H4 (cell line): ENCODE measurements around the gene HBB. TPM values are rescaled to one million over a fixed set of nuclear protein-coding genes. Genes with fewer than 3 reads are reported as not detected.
"Not testable (repeated sequence)": the region's sequence is repeated elsewhere in the genome, so short reads cannot be mapped to it uniquely, and the experiment has no call there.

ENCODE experiments used
- DNase-seq: peaks from one replicate; pipeline ENCODE4 v3.0.0-alpha.2; 2015; ENCODE audit warnings: low spot score
- total RNA-seq: library from RNA; depleted of rRNA; stranded (reverse); fragments of >200 nt; shearing (Covaris generic); gene quantifications from 2 replicates; pipeline ENCODE4 v1.2.3, GENCODE V29; 2014; rRNA removed

The HBB gene
- not detected in 2 replicates for total RNA-seq

DNA sequence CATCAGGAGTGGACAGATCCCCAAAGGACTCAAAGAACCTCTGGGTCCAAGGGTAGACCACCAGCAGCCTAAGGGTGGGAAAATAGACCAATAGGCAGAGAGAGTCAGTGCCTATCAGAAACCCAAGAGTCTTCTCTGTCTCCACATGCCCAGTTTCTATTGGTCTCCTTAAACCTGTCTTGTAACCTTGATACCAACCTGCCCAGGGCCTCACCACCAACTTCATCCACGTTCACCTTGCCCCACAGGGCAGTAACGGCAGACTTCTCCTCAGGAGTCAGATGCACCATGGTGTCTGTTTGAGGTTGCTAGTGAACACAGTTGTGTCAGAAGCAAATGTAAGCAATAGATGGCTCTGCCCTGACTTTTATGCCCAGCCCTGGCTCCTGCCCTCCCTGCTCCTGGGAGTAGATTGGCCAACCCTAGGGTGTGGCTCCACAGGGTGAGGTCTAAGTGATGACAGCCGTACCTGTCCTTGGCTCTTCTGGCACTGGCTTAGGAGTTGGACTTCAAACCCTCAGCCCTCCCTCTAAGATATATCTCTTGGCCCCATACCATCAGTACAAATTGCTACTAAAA is at the start of gene HBB:
Gene HBB (minus strand): TSS at position 340 of the 579 bp plus-strand sequence. CDS start 50 bp downstream, at position 290.
- DNase-seq, result no peak

DNA sequence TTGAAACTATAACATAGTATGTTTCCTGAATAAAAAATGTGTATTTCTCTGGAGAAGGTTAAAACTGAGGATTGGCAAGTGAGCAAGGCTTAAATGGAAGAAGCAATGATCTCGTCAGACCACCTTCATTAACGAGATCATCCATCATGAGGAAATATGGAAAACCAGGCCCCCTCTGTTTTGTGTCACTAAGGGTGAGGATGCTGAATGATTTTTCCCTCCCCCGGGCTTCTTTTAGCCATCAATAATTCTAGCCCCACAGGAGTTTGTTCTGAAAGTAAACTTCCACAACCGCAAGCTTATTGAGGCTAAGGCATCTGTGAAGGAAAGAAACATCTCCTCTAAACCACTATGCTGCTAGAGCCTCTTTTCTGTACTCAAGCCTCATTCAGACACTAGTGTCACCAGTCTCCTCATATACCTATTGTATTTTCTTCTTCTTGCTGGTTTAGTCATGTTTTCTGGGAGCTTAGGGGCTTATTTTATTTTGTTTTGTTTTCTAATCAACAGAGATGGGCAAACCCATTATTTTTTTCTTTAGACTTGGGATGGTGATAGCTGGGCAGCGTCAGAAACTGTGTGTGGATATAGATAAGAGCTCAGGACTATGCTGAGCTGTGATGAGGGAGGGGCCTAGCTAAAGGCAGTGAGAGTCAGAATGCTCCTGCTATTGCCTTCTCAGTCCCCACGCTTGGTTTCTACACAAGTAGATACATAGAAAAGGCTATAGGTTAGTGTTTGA is 48.7 kb upstream of the HBB start:
- DNase-seq, result no peak

DNA sequence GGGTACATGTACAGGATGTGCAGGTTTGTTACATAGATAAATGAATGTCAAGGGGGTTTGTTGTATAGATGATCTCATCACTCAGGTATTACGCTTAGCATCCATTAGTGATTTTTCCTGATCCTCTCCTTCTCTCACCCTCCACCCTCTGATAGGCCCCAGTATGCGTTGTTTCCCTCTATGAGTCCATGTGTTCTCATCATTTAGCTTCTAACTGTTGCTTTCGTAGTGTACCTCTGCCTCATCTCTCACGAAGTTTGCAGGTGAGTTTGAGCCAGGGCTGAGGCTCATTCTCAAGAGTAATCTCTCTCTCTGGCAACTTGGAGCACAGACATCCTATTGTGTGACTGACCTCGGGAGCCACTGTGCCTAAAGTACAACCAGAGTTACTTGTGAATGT is 47.5 kb upstream of the HBB start:
- no peak for DNase-seq

DNA sequence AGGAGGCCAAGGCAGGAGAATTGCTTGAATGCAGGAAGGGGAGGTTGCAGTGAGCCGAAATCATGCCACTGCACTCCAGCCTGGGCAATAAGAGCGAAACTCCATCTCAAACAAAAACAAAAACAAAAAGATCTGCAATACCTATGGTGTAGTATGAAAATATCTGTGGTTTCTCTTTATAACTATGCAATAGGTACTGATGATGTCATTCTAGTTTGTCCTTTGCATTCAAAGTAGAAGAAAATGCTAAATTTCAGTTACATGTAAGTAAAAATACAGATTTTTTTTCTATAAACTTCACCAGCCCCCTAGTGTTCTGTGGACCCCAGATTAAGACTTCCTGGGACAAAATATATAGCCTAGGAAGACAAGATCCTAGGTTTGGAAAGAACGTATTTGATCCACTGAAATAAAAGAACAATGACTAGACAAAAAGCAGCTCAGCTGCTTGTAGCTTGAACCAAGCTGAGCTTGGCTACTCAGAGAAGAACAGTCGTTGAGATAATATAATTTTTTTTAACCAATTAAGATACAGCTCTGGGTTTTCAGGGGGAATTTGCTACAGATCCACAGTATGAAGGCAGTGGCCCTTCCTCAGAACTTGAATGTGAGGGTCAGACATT is 45.6 kb upstream of the HBB start:
- no peak for DNase-seq

DNA sequence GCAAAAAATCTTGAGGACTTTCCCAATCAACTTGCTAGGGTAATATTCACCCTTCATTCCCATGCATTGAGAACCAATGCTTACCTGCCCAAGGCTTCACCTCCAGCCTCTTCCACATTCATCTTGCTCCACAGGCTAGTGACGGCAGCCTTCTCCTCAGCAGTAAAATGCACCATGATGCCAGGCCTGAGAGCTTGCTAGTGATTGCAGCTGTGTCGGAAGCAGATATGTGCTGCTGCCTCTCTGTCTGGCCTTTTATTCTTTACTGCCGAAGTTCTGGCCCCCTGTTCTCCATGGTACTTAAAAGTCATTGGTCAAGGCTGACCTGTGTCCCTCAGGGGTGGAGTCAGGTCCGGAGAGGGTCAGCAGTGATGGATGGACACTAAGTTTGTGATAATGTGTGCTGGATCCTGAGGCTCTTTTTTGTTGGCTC is 42.9 kb upstream of the HBB start, which contains the start of gene HBE1:
Gene HBE1 (minus strand): TSS at position 231 of the 433 bp plus-strand sequence. CDS start 55 bp downstream, at position 176.
- no peak for DNase-seq

DNA sequence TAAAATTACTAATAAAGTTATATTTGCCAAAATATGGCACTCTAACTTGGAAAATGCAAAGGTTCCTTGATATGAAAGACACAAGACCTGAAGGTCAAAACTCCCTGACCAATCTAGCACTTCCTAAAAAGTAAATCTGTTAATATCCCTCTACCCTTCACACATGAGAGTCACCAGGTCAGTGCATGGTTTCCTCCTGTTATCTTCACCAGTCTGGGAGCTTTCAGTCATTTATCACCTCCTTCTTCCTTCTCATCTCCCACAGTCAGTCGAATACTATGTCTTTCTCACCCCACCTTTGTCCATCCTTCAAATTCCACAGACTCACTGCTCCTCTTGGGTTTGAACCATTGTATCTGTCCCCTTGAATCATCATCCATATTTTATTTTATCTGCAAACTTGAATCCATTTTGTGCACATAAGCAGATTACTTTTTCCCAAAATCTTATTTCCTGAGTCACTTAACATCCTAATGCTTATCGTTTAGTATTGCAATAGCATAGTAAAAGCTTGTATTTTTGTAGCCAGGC is 40.2 kb upstream of the HBB start:
- DNase-seq, result no peak

DNA sequence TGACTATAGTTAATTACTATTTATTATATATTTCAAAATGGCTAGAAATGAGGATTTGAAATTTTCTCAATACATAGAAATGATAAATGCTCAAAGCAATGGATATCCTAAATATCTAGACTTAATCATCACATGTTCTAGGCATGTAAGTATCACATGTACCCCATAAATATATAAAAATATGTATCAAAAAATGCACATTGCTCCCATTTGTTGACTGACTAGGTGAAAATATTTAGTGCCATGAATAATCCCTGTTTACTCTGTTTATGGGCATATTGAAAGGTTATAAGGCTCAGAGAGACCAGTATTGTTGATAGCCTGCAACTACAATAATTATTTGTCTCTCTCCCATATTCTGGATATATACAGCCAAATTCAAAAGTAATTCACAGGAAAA is 39.7 kb upstream of the HBB start:
- no peak for DNase-seq

DNA sequence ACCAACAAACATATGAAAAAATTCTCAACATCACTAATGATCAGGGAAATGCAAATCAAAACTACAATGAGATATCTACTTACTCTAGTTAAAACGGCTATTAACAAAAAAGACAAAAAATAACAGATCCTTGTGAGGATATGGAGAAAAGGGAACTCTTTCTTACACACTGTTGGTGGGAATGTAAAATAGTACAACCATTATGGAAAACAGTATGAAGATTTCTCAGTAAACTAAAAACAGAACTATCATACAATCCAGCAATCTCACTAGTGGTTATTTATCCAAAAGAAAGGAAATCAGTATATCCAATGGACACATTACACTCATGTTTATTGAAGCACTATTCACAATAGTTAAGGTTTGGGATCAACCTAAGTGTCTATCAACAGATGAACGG is 39.0 kb upstream of the HBB start:
- DNase-seq, result no peak

DNA sequence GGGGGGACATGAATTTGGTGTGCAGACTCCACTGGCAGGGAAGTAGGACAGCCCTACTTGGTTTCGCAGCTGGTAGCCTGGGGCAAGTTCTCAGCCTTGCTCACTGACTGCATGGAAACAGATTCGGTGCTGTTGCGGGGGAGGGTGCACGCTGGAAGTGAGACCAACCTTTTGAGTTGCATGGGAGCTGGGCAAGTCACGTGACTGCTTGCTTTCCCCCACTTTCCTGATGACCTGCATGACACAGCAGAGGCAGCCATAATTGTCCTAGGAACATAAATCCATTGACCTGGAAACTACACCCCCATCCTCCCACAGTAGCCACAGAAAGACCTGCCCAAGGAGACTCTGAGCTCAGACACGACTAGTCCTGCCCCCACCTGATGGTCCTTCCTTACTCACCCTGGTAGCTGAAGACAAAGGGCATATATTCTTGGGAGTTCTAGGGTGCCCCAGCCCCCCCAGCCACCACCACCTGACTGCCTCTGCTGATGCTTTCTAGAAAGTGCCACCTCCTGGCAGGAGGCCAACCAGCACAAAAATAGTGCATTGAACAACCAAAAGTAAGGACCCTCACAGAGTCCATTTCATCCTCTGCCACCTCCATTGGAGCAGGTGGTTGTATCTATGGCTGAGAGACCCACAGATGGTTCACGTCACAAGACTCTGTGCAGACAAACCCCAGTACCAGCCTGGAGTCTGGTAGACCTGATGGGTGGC is 31.8 kb upstream of the HBB start:
- DNase-seq, result no peak

DNA sequence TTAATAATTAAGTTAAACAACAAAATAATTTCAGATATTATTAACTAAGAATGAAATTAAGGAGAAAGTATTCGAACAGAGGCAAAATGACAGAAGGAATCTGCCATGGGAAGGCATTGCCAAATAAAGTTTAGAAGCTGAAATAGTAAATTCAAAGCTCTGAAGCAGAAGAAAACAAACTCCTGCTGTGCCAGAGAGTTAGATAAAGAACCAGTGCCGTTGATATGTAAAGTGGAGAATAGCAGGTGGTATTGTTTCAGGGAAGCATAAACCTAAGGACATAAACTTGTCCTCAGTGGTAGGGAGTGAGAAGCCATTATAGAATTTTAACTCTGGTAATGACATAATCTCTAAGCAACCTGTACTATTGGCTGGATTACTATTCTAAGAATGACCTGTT is 30.4 kb upstream of the HBB start:
- DNase-seq, result no peak

DNA sequence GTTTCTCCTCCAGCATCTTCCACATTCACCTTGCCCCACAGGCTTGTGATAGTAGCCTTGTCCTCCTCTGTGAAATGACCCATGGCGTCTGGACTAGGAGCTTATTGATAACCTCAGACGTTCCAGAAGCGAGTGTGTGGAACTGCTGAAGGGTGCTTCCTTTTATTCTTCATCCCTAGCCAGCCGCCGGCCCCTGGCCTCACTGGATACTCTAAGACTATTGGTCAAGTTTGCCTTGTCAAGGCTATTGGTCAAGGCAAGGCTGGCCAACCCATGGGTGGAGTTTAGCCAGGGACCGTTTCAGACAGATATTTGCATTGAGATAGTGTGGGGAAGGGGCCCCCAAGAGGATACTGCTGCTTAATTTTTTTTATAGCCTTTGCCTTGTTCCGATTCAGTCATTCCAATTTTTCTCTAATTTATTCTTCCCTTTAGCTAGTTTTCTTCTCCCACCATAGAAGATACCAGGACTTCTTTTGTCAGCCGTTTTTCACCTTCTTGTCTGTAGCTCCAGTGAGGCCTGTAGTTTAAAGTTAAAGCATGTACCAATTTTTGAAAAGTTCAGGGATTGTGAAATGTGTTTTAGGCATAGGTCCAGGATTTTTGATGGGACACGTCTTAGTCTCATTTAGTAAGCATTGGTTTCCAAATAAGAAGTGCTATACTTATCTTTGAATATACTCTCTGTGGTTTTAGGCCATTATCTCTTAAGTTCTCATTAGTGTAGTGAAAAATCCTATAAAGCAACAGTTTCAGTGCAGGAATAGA is 28.0 kb upstream of the HBB start, which contains the start of gene HBG2:
Gene HBG2 (minus strand): TSS at position 136 of the 768 bp plus-strand sequence. CDS start 53 bp downstream, at position 83.
- not testable (repeated sequence) for DNase-seq

DNA sequence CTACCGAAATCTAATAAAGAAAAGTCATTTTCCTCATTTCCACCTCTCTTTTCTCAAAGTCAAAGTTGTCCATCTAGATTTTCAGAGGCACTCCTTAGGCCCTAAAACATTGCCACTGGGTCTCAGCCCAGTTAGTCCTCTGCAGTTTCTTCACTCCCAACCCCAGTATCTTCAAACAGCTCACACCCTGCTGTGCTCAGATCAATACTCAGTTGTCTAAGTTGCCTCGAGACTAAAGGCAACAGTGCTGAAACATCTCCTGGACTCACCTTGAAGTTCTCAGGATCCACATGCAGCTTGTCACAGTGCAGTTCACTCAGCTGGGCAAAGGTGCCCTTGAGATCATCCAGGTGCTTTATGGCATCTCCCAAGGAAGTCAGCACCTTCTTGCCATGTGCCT is 27.2 kb upstream of the HBB start:
- not testable (repeated sequence) for DNase-seq

DNA sequence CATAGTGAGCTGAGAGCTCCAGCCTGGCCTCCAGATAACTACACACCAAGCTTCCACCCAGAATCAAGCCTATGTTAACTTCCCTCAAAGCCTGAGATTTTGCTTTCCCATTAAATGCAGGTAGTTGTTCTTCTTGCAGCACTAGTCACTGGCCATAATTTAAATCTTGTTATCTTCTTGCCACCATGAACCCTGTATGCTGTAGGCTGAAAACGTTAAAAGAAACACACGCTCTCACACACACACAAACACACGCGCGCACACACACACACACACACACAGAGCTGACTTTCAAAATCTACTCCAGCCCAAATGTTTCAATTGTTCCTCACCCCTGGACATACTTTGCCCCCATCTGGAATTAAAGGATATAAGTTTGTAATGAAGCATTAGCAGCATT is 26.6 kb upstream of the HBB start:
- DNase-seq, result not testable (repeated sequence)

DNA sequence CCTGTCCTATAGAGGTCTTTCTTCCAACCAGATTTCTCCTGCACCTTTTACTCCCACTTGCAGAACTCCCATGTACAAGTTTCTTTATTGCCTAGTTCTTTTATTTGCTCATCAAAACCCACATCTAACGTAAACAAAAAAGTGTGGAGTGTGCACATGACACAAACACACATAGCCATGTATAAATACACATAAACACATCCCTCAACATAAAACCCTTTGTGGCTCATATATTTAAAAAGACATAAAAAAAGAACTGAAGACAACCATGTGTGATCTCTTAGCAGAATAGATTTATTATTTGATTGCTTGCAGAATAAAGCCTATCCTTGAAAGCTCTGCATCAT is 26.0 kb upstream of the HBB start:
- DNase-seq, result no peak

DNA sequence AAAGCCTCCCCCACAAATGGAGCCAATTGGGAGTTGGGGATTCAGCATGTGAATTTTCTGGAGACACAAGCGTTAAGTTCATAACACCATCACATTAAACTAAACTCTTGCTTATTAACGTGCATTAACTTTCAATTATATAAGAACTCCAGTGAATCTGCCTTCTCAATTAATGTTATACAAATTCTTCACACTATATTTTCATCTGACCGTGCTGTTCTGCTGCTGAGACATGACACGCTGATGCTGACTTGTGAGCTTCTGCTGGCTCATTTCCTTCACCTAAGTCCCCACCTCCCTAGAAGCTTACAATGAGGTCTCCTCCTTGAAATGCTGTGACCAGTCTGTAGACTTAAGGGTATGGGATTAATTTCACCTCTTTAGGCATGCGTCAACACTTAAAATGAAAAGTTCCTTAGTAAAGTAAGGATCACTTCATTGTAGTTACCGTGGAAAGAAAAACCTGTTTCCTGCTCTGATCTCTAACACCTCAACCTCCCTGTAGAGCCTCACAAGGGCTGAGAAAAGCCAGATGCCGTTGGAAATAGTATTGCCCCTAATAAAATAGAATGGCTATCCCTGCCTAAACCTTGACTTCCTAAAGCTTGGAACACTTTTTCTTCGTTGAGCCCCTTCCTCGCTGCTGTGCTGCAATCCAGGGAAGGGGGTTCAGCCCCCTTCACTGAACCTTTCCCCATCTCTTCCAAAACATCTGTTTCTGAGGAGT is 25.5 kb upstream of the HBB start:
- no peak for DNase-seq

DNA sequence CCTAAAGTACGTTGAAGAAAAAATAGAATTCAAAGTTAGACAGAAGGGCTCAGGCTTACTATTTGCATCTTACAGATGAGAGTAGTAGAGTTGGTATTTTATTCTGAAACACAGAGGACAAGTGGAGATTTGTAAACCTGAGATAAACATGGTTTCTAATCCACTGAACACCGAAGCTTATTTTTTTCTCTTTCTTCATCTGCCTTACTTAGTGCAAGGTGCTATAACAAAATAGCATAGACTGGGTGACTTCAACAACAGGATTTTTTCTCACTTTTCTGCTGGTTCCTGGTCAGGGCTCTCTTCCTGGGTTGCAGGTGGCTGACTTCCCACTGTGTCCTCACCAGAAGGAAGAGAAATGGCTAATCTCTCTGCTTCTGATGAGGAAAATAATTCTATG is 24.9 kb upstream of the HBB start:
- no peak for DNase-seq

DNA sequence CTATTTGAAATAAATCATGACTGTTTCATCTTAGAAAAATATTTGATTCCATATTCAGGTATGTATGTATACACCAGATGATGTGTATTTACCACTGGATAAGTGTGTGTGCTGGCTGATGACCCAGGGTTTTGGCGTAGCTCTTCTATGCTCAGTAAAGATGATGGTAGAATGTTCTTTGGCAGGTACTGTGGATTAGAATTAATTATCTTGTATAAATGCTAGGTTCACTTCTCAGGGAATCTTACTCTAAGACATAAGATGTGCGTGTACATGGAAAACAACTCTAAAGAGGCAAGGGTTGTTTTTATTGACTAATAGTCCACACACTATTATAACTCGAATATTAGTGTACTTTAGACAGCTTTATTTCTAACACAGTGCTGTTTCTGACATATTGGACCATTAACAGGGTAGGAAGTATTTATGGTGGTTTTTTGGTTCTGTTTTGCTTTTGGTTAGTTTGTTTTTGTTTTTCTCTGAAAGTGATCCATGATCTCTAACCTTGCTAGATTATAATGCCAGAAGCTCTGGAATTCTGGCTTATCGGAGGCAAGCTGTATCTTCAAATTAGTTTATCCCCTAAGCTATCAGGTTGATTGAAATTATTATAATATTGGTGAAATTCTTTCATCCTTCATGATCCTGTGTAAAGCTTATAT is 23.8 kb upstream of the HBB start:
- no peak for DNase-seq

DNA sequence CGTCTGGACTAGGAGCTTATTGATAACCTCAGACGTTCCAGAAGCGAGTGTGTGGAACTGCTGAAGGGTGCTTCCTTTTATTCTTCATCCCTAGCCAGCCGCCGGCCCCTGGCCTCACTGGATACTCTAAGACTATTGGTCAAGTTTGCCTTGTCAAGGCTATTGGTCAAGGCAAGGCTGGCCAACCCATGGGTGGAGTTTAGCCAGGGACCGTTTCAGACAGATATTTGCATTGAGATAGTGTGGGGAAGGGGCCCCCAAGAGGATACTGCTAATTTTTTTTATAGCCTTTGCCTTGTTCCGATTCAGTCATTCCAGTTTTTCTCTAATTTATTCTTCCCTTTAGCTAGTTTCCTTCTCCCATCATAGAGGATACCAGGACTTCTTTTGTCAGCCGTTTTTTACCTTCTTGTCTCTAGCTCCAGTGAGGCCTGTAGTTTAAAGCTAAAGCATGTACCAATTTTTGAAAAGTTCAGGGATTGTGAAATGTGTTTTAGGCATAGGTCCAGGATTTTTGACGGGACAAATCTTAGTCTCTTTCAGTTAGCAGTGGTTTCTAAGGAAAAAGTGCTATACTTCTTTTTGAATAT is 23.0 kb upstream of the HBB start, which contains the start of gene HBG1:
Gene HBG1 (minus strand): TSS at position 51 of the 590 bp plus-strand sequence. CDS start 53 bp downstream, outside the sequence.
- DNase-seq, result not testable (repeated sequence)

DNA sequence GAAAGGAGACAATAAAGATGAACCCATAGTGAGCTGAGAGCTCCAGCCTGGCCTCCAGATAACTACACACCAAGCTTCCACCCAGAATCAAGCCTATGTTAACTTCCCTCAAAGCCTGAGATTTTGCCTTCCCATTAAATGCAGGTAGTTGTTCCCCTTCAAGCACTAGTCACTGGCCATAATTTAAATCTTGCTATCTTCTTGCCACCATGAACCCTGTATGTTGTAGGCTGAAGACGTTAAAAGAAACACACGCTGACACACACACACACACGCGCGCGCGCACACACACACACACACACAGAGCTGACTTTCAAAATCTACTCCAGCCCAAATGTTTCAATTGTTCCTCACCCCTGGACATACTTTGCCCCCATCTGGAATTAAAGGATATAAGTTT is 21.6 kb upstream of the HBB start:
- DNase-seq, result not testable (repeated sequence)
